Endometrial microvascular endothelial cells (primary cell): ENCODE results near the gene RHCG. TPM values are rescaled to one million over a fixed set of nuclear protein-coding genes. Genes with fewer than 3 reads are reported as not detected.
"Not testable (repeated sequence)": the region's sequence is repeated elsewhere in the genome, so short reads cannot be mapped to it uniquely, and the experiment has no call there.

Source experiments
- in situ Hi-C: cut with HindIII; loops from 2 replicates; pipeline ENCODE4 v1.10.0; 2017; ENCODE audit warnings: low sequenced_read_pairs, low pct_unique_long_range_greater_than_20kb; ENCODE audit errors: inconsistent ontology term
- total RNA-seq: library from RNA; depleted of rRNA; stranded (reverse); fragments of >200 nt; gene quantifications from one replicate; pipeline ENCODE4 v1.2.3, GENCODE V29; 2015; ENCODE audit errors: inconsistent ontology term

The RHCG gene
- total RNA-seq, 1 donor from 2014 or later: not detected

DNA sequence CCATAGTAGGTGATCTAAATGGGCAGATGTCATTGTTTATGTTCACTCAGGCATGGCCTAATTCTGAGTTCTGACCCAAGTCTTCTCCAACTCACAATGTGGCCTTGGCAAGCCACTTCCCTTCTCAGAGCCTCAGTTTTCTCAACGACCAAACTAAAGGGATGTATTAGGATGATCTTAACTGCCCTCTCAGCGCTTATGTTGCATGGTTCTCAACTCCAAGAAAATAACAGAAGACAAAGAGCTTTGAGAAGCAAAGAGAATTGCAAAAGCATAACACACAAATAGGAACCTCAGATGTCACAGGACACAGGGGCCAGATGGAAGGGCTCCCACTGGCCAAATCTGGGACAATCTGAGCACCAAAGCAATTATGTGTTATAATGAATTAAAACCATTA lies 8.6 kb downstream of the RHCG start:
- in situ Hi-C loops: no loop called here

- in situ Hi-C loops: no loop called here
Observed at GRCh38 chr15:89486726-89487050, 9.7 kb downstream of the RHCG start.

- in situ Hi-C loops: no loop called here
Observed at GRCh38 chr15:89483079-89483478, 13.3 kb downstream of the RHCG start.

GRCh38 chr15:89482139-89482538 lies 14.2 kb downstream of the RHCG start:
- in situ Hi-C loops: no loop called here

GRCh38 chr15:89480505-89480904 lies 15.9 kb downstream of the RHCG start:
- in situ Hi-C loops: no loop called here

- in situ Hi-C loops: no loop called here
Observed at GRCh38 chr15:89479173-89479572, 17.2 kb downstream of the RHCG start.

DNA sequence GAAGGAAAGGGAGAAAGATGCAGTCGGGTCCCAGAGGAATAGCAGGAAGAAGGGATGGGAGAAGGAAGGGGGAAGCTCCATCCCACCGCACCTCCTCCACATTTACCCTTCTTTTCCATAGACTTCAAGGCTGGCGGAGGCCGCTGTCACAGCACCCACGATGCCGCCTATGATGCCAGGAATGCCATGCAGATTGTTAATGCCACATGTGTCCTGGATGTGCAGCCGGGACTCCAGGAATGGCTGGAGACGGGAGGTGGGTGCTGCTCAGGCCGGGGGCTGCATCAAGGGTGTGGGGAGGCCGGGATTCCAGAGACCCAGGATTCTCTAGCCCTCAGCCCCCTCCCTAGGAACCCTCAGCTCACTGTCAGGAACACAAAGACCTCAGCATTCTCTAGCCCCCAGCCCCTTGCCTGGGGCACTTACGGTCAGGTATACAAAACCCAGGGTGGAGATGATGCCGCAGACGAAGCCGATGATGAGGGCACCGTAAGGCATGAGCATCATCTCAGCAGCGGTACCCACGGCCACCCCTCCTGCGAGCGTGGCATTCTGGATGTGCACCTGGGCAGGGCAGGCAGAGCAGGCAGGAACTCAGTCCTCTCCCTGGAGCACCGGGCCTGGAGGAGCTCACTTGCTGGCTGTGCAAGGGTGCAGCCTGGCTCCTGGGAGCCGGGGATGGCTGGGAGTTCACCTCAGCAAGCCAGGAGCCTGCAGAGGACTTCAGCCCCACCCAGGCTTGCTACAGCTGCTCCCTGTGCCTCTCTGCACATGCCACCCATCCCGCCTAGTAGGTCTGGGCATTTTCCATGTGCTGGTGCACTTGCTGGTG lies 18.8 kb downstream of the RHCG start:
- in situ Hi-C loops: no loop called here

GRCh38 chr15:89475661-89476060 lies 20.7 kb downstream of the RHCG start:
- in situ Hi-C loops: no loop called here

- in situ Hi-C loops: no loop called here
Observed at GRCh38 chr15:89472785-89473256, 23.6 kb downstream of the RHCG start.

DNA sequence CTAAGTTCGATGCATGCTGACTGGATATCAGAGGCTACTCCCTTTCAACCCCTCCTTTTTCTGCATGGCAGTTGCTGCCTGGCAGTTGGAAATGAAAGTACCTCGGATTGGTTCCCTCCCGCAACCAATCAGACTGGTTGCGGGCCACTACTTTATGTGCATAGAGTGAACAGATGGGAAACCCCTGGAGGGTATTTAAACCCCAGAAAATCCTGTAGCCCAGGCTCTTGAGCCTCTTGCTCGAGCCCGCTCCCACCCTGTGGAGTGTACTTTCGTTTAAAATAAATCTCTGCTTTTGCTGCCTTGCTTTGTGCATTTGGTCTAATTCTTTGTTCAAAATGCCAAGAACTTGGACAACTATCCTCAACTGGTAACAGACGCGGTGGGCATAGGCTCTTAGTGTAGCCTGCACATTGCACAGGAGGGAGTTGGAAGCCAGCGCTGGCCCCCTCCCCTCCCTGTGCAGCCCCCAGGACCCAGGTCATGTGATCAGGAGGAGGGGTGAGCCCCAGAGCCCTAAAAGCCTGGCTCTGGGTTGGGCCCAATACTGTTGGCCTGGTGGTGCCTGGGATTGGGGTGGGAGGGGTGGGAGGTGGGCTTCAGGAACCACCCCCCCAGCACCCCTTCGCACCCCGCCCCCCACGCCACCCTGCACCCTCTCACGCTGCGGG lies 26.8 kb downstream of the RHCG start:
- in situ Hi-C loops: no loop called here

- in situ Hi-C loops: not testable (repeated sequence)
Observed at GRCh38 chr15:89468813-89469212, 27.6 kb downstream of the RHCG start.

- in situ Hi-C loops: no loop called here
Observed at GRCh38 chr15:89463113-89463512, 33.3 kb downstream of the RHCG start.

DNA sequence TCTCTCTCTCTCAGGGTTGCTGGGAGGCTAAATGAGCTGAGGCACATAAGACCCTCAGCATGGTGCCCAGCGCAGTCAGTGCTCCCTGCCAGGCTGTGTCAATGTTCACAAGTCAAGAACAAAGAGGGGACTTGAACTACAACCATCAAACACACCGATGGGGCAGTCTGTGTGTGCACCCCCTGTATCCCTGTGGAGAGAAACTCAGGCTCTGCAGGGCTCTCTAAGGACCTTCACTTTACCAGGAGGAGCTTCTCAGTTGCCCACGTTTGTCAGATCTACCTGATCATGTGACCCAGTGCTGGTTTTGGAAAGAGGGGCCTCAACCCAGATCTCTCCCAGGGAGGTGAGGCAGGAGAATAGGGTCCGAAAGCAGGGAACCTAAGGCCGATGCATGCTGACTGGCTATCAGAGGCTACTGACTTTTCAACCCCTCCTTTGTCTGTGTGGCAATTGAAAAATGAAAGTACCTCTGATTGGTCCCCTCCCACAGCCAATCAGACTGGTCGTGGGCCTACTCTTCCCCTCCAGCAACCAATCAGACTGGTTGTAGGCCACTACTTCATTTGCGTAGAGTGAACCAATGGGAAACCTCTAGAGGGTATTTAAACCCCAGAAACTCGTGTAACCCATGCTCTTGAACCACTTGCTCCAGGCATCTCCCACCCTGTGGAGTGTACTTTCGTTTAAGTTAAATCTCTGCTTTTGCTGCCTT lies 34.0 kb downstream of the RHCG start:
- in situ Hi-C loops: no loop called here

- in situ Hi-C loops: no loop called here
Observed at GRCh38 chr15:89461386-89461785, 35.0 kb downstream of the RHCG start.

GRCh38 chr15:89460048-89460447 lies 36.3 kb downstream of the RHCG start:
- in situ Hi-C loops: no loop called here

DNA sequence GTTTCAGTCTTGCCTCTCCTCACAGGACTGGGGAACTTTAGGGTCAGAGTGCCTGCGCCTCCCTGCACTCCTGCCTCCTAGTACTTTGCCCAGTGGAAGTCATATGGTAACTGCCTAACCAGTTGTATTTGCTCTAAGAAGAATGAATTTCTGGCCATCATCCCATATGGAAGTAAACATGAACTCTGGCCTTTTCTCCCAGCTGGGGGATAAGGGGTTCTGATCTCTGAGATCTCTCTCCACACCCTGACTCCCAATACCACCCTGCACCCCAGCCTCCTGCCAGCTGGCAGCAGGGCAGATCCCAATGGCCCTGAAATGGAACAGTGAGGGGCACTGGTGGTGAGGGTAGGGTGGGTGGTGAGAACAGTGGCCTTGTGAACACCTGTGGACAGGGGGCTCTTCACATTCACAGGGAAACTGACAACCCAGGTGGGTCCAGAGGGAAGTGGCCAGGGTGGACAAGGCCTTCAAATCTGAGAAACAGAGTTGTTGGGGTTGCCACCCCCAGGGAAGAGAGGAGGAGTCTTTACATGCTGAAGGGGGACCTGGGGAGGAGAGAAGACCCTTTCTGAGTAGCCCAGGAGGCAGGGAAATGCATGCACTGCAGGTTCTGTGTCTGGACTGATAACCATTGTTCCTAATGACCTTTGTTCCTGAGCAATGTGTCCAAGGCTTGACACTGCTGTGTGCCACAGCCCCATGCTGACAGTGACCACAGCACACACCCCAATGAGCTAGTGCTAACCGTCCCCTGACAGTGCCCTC lies 36.9 kb downstream of the RHCG start:
- in situ Hi-C loops: no loop called here

- in situ Hi-C loops: no loop called here
Observed at GRCh38 chr15:89458440-89458839, 37.9 kb downstream of the RHCG start.

DNA sequence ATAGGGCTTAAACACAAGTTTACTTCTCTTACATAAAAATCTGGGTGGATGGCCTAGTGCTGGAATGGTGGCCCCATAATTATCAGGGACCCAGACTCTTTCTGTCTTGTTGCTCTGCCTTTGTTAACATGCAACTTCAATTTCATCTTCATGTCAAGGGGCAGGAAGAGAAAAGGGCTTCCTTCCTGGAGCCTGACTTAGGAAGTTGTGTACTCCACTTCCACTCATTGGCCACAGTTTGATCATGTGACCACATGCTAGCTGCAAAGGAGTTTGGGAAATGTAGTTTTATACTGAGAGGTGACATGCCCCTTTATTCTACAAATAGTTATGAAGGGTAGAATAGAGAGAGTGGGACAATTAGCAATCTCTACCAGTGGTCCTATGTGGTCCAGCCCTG lies 39.3 kb downstream of the RHCG start:
- in situ Hi-C loops: no loop called here

DNA sequence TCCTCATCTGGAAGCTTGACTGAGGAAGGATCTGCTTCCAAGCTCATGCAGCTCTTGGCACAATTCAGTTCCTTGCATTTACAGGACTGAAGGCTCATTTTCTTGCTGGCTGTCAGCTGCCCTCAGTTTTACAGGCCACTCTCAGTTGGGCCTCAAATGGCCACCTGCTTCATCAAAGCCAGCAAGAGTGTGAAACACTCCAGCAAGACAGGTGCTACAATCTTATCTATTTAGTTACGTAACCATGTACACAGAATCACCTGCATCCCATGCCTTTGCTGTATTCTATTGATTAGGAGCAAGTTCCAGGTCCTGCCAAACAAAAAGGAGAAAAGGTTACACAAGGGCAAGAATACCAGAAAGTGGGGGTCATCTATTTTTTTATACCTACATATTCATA lies 40.8 kb downstream of the RHCG start:
- in situ Hi-C loops: no loop called here
